Spleen (tissue), 11 donors: ENCODE measurements around the gene ZNF687. TPM values are rescaled to one million over a fixed set of nuclear protein-coding genes. Genes with fewer than 3 reads are reported as not detected.

Experiments
- DNase-seq: peaks from one replicate; pipeline ENCODE4 v3.0.0-alpha.2; 2020
- H3K27ac ChIP-seq, 8 donors: fragments of 200-600 bp; sonication (generic) in 7 of 8; 1 replicate in 4 of 8; 2 replicates in 4 of 8; pipeline versions ENCODE4 v1.5.0 to v1.8.0; 2016 to 2021; ENCODE audit warnings: inconsistent platforms in 4 of 8, mild to moderate bottlenecking in 4 of 8, moderate library complexity in 1 of 8
- H3K27me3 ChIP-seq, 7 donors: fragments of 200-600 bp; sonication (generic) in 6 of 7; replicated peaks in 1 of 7; 1 replicate in 4 of 7; 2 replicates in 3 of 7; pipeline versions ENCODE4 v1.5.0 to v1.8.0; 2016 to 2021; ENCODE audit warnings: inconsistent platforms in 3 of 7, mild to moderate bottlenecking in 1 of 7
- H3K36me3 ChIP-seq, 6 donors: fragments of 200-600 bp; sonication (generic) in 5 of 6; 1 replicate in 4 of 6; 2 replicates in 2 of 6; pipeline versions ENCODE4 v1.5.0 to v1.8.0; 2016 to 2021; ENCODE audit warnings: inconsistent platforms in 2 of 6
- H3K4me1 ChIP-seq, 6 donors: fragments of 200-600 bp; sonication (generic) in 5 of 6; 1 replicate in 3 of 6; 2 replicates in 3 of 6; pipeline versions ENCODE4 v1.5.0 to v1.8.0; 2016 to 2021; ENCODE audit warnings: inconsistent platforms in 3 of 6
- H3K4me3 ChIP-seq, 8 donors: fragments of 200-600 bp; sonication (generic) in 7 of 8; 1 replicate in 4 of 8; 2 replicates in 4 of 8; pipeline versions ENCODE4 v1.5.0 to v1.8.0; 2016 to 2021; ENCODE audit warnings: inconsistent platforms in 4 of 8, mild to moderate bottlenecking in 4 of 8, moderate library complexity in 2 of 8
- H3K9me3 ChIP-seq, 8 donors: fragments of 200-600 bp; sonication (generic) in 7 of 8; 1 replicate in 4 of 8; 2 replicates in 4 of 8; pipeline versions ENCODE4 v1.5.0 to v1.8.0; 2016 to 2021; ENCODE audit warnings: inconsistent platforms in 4 of 8
- POLR2A ChIP-seq, 3 donors: fragments of 450-650 bp; IDR thresholded peaks; one replicate each; pipeline ENCODE4 v1.5.1; 2017; ENCODE audit warnings: antibody characterized with exemption in 3 of 3, mild to moderate bottlenecking in 1 of 3
- POLR2AphosphoS5 ChIP-seq, 3 donors: sonication (generic); formaldehyde crosslinking; IDR thresholded peaks; one replicate each; pipeline ENCODE4 v1.5.1; 2017; ENCODE audit warnings: antibody characterized with exemption in 3 of 3
- WGBS, 5 donors: extraction: QIAGEN DNeasy Blood & Tissue Kit in 3 of 5; methylation state at CpG; one replicate each; pipeline versions ENCODE4 v1.1.5 to v1.1.7; 2013 to 2018; 5-methylcytosine and 5-hydroxymethylcytosine counted together
- intact Hi-C: fragments of 100-400 bp; cut with DNase I; formaldehyde crosslinking; loops from one replicate; pipeline ENCODE4 v1.15.0; 2023; ENCODE audit warnings: low total_unique reads
- polyA plus RNA-seq, 3 donors: library from polyadenylated mRNA; stranded (reverse); fragments of 200-250 nt; gene quantifications; one replicate each; pipeline ENCODE4 v1.2.1, GENCODE V29; 2013
- total RNA-seq, 7 donors: library from RNA; depleted of rRNA in 3 of 7; stranded (reverse); fragments of >200 nt in 3 of 7; fragmentation: NEBNext Ultra II Directional in 4 of 7; extraction: Animal tissue kit (Norgen Biotek cat#: 25700) in 4 of 7; gene quantifications; one replicate each; pipeline versions ENCODE4 v1.1.0 to v1.2.1, GENCODE V29; 2016 to 2021
- TF ChIP-seq, protein P1 (sequence below), 11 experiments: fragments of 200-600 bp in 7 of 11; fragments of 450-650 bp in 4 of 11; sonication (generic) in 4 of 11; IDR thresholded peaks in 8 of 11; conservative IDR thresholded peaks in 3 of 11; 1 replicate in 7 of 11; 2 replicates in 4 of 11; pipeline versions ENCODE4 v1.4.0 to v1.8.0; 2016 to 2021; ENCODE audit warnings: antibody characterized with exemption in 11 of 11, inconsistent platforms in 4 of 11, mild to moderate bottlenecking in 1 of 11
- donor health status: healthy with polysubstance abuse.
- donor health status: DM: no; HTN: no; CAD: no; lungs with moderate emphysema.
- donor health status: DM: no; HTN: no; CAD: no.
- donor health status: Bipolar disorder and iron deficiency.
- donor health status: healthy.
- donor health status: DM: no; HTN: no; CAD: no.
- donor health status: DM: yes; HTN: yes; CAD: no.

The ZNF687 gene
- total and polyA plus RNA-seq, 10 donors = 9.1 to 46.6 (median 30.4) TPM

DNA sequence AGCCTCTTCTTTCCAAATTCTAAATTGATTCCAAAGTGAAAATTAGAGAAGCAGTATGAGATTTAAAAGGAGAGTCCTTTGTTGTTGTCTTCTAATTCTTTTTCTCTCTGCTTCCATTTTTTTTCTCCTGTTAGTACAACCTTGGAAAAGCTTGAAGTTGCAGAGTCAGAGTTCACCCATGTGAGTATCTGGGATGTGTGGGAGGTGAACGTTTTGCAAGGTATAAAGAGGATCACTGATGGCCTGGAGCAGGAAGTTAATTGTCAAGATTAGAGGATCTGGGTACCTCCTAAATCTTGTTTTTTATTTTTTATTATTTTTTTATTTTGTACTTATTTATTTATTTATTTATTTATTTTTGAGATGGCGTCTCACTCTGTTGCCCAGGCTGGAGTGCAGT, 35.3 kb upstream of the ZNF687 start:
- DNase-seq = no peak
- Histone ChIP-seq H3K36me3 (peaks cover 8 to 91% (median 79%) of the 10 kb centered on the region in 6 donors), H3K27ac (no peak overlapping the region), H3K4me3 (no peak overlapping the region), H3K27me3 (no peaks in the 10 kb centered on the region), H3K9me3 (no peaks in the 10 kb centered on the region), H3K4me1 (peaks cover 0 to 4% (median 1%) of the 10 kb centered on the region in 6 donors)
- WGBS, 5 donors = 85 to 98% (median 92%) methylated on average over 2 of the region's 2 CpGs
- intact Hi-C loops = no loop called here
- TF ChIP-seq, protein P1, sequence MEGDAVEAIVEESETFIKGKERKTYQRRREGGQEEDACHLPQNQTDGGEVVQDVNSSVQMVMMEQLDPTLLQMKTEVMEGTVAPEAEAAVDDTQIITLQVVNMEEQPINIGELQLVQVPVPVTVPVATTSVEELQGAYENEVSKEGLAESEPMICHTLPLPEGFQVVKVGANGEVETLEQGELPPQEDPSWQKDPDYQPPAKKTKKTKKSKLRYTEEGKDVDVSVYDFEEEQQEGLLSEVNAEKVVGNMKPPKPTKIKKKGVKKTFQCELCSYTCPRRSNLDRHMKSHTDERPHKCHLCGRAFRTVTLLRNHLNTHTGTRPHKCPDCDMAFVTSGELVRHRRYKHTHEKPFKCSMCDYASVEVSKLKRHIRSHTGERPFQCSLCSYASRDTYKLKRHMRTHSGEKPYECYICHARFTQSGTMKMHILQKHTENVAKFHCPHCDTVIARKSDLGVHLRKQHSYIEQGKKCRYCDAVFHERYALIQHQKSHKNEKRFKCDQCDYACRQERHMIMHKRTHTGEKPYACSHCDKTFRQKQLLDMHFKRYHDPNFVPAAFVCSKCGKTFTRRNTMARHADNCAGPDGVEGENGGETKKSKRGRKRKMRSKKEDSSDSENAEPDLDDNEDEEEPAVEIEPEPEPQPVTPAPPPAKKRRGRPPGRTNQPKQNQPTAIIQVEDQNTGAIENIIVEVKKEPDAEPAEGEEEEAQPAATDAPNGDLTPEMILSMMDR (IDR thresholded peaks at IDR 0.05 in 8 of 11, conservative IDR thresholded peaks at IDR 0.05 in 3 of 11) = no peak
- TF ChIP-seq POLR2AphosphoS5 (IDR thresholded peaks at IDR 0.05) (no peak), POLR2A (IDR thresholded peaks at IDR 0.05) (no peak)

DNA sequence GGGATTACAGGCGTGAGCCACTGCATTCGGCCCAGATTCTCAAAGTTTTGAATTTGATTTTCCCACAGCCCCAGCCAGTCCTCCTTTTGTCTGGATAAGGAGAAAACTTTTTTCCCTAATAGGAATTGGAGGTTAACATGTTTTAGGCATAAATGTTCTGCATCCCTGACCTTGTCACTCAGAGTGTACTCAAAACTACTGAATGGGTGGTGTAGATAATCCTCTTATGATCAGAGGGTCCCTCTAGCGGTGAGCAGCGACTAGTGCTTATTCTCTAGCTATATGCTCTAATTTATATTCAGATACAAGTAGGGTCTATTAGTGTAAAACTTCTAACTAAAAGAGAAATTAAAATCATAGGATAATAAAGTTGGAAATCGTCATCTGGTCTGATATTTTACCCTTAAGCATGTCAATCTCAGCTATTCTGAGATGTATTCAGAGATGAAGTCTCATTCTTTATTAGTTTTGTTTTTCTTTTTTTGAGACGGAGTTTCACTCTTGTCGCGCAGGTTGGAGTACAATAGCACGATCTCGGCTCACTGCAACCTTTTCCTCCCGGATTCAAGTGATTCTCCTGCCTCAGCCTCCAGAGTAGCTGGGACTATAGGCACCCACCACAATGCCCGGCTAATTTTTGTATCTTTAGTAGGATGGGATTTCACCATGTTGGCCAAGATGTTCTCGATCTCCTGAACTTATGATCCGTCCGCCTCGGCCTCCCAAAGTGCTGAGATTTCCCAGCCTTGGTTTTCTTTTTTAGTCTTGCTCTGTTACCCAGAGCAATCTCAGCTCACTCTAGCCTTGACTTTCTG, 30.2 kb upstream of the ZNF687 start:
- H3K27ac ChIP-seq = no peak overlapping the region
- WGBS, 5 donors = 65 to 72% (median 66%) methylated on average over 16 of the region's 16 CpGs
- TF ChIP-seq, protein P1 (IDR thresholded peaks at IDR 0.05 in 8 of 11, conservative IDR thresholded peaks at IDR 0.05 in 3 of 11) = peak; percentile 63 to 85 (median 78)
- TF ChIP-seq POLR2AphosphoS5 (IDR thresholded peaks at IDR 0.05) (no peak), POLR2A (IDR thresholded peaks at IDR 0.05) (no peak)
- H3K9me3 ChIP-seq = no peaks in the 10 kb centered on the region
- no peaks in the 10 kb centered on the region for H3K27me3 ChIP-seq
- intact Hi-C loops = loop anchor here (5.0 kb wide), 1 partner anchor 55 kb away; the partner anchor contains the start of gene PIP5K1A
- H3K4me3 ChIP-seq = no peak overlapping the region
- DNase-seq = peak; percentile 80
- H3K4me1 ChIP-seq = peaks cover 11 to 34% (median 25%) of the 10 kb centered on the region in 6 donors
- H3K36me3 ChIP-seq = peaks cover 6 to 40% (median 31%) of the 10 kb centered on the region in 6 donors

DNA sequence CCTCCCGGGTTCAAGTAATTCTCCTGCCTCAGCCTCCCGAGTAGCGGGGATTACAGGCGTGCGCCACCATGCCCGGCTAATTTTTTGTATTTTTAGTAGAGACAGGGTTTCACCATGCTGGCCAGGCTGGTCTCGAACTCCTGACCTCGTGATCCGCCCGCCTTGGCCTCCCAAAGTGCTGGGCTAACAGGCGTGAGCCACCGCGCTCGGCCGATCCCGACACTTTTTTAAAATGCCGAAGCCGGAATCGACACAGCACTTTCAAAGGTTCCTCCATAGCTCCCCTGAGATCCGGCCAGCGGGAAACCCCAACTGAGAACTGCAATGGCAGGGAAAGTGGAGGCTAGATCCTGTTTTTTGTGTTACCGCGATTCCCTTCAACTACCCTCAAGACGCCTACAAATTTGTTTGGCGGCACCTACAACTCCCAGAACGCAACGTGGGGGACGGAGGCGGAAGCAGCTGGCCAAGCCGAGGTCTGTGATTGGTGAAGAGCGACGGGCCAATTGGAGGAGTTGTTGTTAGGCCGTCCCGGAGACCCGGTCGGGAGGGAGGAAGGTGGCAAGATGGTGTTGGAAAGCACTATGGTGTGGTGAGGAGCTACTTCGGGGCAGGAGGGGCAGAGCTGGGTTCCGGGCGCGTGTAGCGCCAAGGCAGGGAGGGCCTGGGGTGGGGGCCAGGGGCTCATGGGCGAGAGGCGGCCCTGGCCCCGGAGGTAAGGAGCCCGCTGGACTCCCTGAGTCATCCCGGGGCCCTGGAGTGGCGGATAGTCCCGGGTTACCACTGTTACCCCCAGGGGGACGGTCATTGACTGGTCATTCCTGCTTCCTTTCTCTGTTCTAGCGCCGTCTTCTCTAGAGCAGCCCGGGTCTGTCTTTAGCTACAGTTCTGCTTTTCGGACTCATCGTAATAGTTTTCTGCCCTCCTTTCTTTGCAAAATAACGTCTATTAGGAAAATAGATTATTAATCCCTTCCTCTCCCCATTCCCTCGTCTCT, 27.6 kb upstream of the ZNF687 start, which contains the start of gene PSMD4:
Gene PSMD4, plus strand, starts transcription at position 518 of the 997 bp plus-strand sequence. Its CDS starts 49 bp downstream, at position 567.
- H3K27ac ChIP-seq = peak within 1 kb of the TSS; percentile 89 to 96 (median 92)
- no peaks in the 10 kb centered on the region for H3K9me3 ChIP-seq
- no peaks in the 10 kb centered on the region for H3K27me3 ChIP-seq
- 8 to 16% (median 11%) methylated on average over 54 to 56 of the region's 56 CpGs for WGBS, 5 donors
- peak; percentile 95 for DNase-seq
- peak within 1 kb of the TSS; percentile 77 to 98 (median 83) for H3K4me3 ChIP-seq
- TF ChIP-seq, protein P1 (IDR thresholded peaks at IDR 0.05 in 8 of 11, conservative IDR thresholded peaks at IDR 0.05 in 3 of 11) = peak in 1 of 11 experiments; percentile 5
- TF ChIP-seq POLR2A (IDR thresholded peaks at IDR 0.05) = peak in 2 of 3 donors; percentile 17 to 71
- peak; percentile 91 to 98 (median 95) for TF ChIP-seq POLR2AphosphoS5 (IDR thresholded peaks at IDR 0.05)
- peaks cover 11 to 60% (median 41%) of the 10 kb centered on the region in 6 donors for H3K4me1 ChIP-seq
- intact Hi-C loops = loop anchor here (5.0 kb wide), 1 partner anchor 57 kb away; the partner anchor contains the start of gene PIP5K1A
- H3K36me3 ChIP-seq = peaks cover 0 to 21% (median 5%) of the 10 kb centered on the region in 6 donors
